ENCODE measurements around the gene LHFPL3. TPM values are rescaled to one million over a fixed set of nuclear protein-coding genes. Genes with fewer than 3 reads are reported as not detected.

Gene LHFPL3
- total RNA-seq, 1 experiment from 2014 or later = not detected

DNA sequence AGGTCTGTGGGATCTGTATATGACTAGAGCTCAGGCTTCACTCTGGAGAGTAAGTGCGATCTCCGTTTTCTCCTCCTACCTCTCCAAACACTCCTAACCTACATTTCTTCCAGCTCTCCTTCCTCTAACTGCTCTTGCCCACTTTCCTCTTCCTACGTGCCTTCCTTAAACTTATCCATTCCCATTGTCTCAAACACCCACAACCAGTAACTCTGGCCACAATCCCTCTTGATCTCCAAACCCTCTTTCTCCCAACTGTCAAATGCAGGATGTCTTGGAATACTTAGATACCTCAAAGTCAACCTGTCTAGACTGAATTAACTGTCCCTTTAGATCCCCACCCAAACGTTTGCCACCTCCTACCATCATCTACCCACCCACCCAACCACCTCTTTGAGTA, 471.9 kb downstream of the LHFPL3 start:
- Histone ChIP-seq H2AFZ (no peak overlapping the region), H3K27me3 (ENCODE audit: insufficient read depth, low read depth) (peaks cover 37% of the 10 kb centered on the region; the same call in 1 of the 2 replicates), H3K36me3 (ENCODE audit: low read depth) (no peaks in the 10 kb centered on the region), H3K27ac (no peak overlapping the region), H3K9me2 (ENCODE audit: insufficient read depth) (no peaks in the 10 kb centered on the region), H3F3A (ENCODE audit: insufficient read depth, low read depth) (no peaks in the 10 kb centered on the region), H3K4me3 (no peak overlapping the region), H4K20me1 (ENCODE audit: insufficient read depth) (no peaks in the 10 kb centered on the region), H3K9me3 (ENCODE audit: insufficient read depth, low read depth) (no peaks in the 10 kb centered on the region), H3K4me2 (no peak overlapping the region), H3K4me1 (replicated peaks; ENCODE audit: insufficient read depth) (no peaks in the 10 kb centered on the region), H3K79me2 (ENCODE audit: low read depth) (no peaks in the 10 kb centered on the region)
- BruUV-seq (replicated peaks) = no TSS peak
- TF ChIP-seq, protein P1, sequence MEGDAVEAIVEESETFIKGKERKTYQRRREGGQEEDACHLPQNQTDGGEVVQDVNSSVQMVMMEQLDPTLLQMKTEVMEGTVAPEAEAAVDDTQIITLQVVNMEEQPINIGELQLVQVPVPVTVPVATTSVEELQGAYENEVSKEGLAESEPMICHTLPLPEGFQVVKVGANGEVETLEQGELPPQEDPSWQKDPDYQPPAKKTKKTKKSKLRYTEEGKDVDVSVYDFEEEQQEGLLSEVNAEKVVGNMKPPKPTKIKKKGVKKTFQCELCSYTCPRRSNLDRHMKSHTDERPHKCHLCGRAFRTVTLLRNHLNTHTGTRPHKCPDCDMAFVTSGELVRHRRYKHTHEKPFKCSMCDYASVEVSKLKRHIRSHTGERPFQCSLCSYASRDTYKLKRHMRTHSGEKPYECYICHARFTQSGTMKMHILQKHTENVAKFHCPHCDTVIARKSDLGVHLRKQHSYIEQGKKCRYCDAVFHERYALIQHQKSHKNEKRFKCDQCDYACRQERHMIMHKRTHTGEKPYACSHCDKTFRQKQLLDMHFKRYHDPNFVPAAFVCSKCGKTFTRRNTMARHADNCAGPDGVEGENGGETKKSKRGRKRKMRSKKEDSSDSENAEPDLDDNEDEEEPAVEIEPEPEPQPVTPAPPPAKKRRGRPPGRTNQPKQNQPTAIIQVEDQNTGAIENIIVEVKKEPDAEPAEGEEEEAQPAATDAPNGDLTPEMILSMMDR (conservative IDR thresholded peaks at IDR 0.05) = no peak
- TF ChIP-seq EZH2 (IDR thresholded peaks at IDR 0.05; ENCODE audit: low read depth) = no peak
- ChIA-PET POLR2A (ENCODE audit: unreplicated experiment) (no interaction called here), CTCF (no interaction called here)
- DNase-seq = no peak
- intact Hi-C loops (cut with micrococcal nuclease; ENCODE audit: unreplicated experiment) = no loop called here

- H3K4me3 ChIP-seq = no peak overlapping the region
- H3K27me3 ChIP-seq (ENCODE audit: insufficient read depth, low read depth) = peaks cover 42% of the 10 kb centered on the region
- no peaks in the 10 kb centered on the region for H3K79me2 ChIP-seq (ENCODE audit: low read depth)
- H3K4me2 ChIP-seq = no peak overlapping the region
- no peaks in the 10 kb centered on the region for H4K20me1 ChIP-seq (ENCODE audit: insufficient read depth)
- intact Hi-C loops (cut with micrococcal nuclease; ENCODE audit: unreplicated experiment) = no loop called here
- H3F3A ChIP-seq (ENCODE audit: insufficient read depth, low read depth) = no peaks in the 10 kb centered on the region
- no TSS peak for BruUV-seq (replicated peaks)
- POLR2A ChIA-PET (ENCODE audit: unreplicated experiment) = no interaction called here
- CTCF ChIA-PET = no interaction called here
- no peaks in the 10 kb centered on the region for H3K36me3 ChIP-seq (ENCODE audit: low read depth)
- no peaks in the 10 kb centered on the region for H3K9me2 ChIP-seq (ENCODE audit: insufficient read depth)
- no peaks in the 10 kb centered on the region for H3K9me3 ChIP-seq (ENCODE audit: insufficient read depth, low read depth)
- H3K27ac ChIP-seq = no peak overlapping the region
- no peak for DNase-seq
- TF ChIP-seq, protein P1 (conservative IDR thresholded peaks at IDR 0.05) = no peak
- no peak for TF ChIP-seq EZH2 (IDR thresholded peaks at IDR 0.05; ENCODE audit: low read depth)
- H3K4me1 ChIP-seq (replicated peaks; ENCODE audit: insufficient read depth) = no peaks in the 10 kb centered on the region
- no peak overlapping the region for H2AFZ ChIP-seq
Observed at GRCh38 chr7:104801022-104801421, 472.6 kb downstream of the LHFPL3 start.

GRCh38 chr7:104803931-104804330, 475.5 kb downstream of the LHFPL3 start:
- intact Hi-C loops (cut with micrococcal nuclease; ENCODE audit: unreplicated experiment) = no loop called here
- no TSS peak for BruUV-seq (replicated peaks)
- H3K4me1 ChIP-seq (replicated peaks; ENCODE audit: insufficient read depth) = no peaks in the 10 kb centered on the region
- no peaks in the 10 kb centered on the region for H3K36me3 ChIP-seq (ENCODE audit: low read depth)
- peaks cover 60% of the 10 kb centered on the region for H3K27me3 ChIP-seq (ENCODE audit: insufficient read depth, low read depth)
- no peak for TF ChIP-seq EZH2 (IDR thresholded peaks at IDR 0.05; ENCODE audit: low read depth)
- TF ChIP-seq, protein P1 (conservative IDR thresholded peaks at IDR 0.05) = no peak
- no peak overlapping the region for H3K27ac ChIP-seq
- H3F3A ChIP-seq (ENCODE audit: insufficient read depth, low read depth) = no peaks in the 10 kb centered on the region
- no peaks in the 10 kb centered on the region for H4K20me1 ChIP-seq (ENCODE audit: insufficient read depth)
- H2AFZ ChIP-seq = no peak overlapping the region
- no peak for DNase-seq
- H3K9me2 ChIP-seq (ENCODE audit: insufficient read depth) = no peaks in the 10 kb centered on the region
- H3K9me3 ChIP-seq (ENCODE audit: insufficient read depth, low read depth) = no peaks in the 10 kb centered on the region
- H3K4me2 ChIP-seq = no peak overlapping the region
- ChIA-PET POLR2A (ENCODE audit: unreplicated experiment) (no interaction called here), CTCF (no interaction called here)
- no peak overlapping the region for H3K4me3 ChIP-seq
- no peaks in the 10 kb centered on the region for H3K79me2 ChIP-seq (ENCODE audit: low read depth)
